ENCODE results near the gene RRAD. TPM values are rescaled to one million over a fixed set of nuclear protein-coding genes. Genes with fewer than 3 reads are reported as not detected.
A peak's percentile ranks its signal among the peaks of the same experiment; 100 is the strongest.

The RRAD gene
- total RNA-seq, 1 donor from 2014 or later: 0.24 TPM

DNA sequence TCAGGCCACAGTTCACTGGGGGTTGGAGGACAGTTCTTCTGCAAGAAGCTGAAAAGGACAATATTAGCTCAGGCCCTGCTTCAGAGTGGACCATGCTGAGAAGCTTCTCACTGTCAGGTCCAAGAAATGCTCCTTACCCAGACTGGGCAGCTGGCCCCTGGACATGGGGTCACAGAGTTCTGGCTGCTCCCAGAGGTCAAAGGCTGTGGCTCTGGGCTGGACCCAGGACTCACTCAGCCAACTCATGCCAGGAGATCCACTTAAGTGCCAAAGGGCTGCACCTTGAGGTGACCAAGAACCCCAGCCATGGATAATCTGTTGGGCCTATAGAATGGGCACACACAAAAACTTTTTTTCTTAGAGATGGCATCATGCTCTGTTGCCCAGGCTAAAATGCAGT is 14.0 kb upstream of the RRAD start:
- H3K36me3 ChIP-seq: no peaks in the 10 kb centered on the region
- H3K4me3 ChIP-seq: no peak overlapping the region
- TF ChIP-seq EZH2phosphoT487 (IDR thresholded peaks at IDR 0.05): no peak
- TF ChIP-seq, protein P1, sequence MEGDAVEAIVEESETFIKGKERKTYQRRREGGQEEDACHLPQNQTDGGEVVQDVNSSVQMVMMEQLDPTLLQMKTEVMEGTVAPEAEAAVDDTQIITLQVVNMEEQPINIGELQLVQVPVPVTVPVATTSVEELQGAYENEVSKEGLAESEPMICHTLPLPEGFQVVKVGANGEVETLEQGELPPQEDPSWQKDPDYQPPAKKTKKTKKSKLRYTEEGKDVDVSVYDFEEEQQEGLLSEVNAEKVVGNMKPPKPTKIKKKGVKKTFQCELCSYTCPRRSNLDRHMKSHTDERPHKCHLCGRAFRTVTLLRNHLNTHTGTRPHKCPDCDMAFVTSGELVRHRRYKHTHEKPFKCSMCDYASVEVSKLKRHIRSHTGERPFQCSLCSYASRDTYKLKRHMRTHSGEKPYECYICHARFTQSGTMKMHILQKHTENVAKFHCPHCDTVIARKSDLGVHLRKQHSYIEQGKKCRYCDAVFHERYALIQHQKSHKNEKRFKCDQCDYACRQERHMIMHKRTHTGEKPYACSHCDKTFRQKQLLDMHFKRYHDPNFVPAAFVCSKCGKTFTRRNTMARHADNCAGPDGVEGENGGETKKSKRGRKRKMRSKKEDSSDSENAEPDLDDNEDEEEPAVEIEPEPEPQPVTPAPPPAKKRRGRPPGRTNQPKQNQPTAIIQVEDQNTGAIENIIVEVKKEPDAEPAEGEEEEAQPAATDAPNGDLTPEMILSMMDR (IDR thresholded peaks at IDR 0.05): no peak
- no peak for TF ChIP-seq EZH2 (IDR thresholded peaks at IDR 0.05)
- no peak for DNase-seq (ENCODE audit: low spot score)
- H3K27me3 ChIP-seq: peaks cover 9% of the 10 kb centered on the region
- peaks cover 16% of the 10 kb centered on the region for H3K4me1 Mint-ChIP-seq
- H3K27ac Mint-ChIP-seq: no peak overlapping the region
- H3F3A ChIP-seq (ENCODE audit: low read depth): no peaks in the 10 kb centered on the region
- H3K4me2 ChIP-seq: no peak overlapping the region
- H3K27ac ChIP-seq: no peak overlapping the region
- H3K9ac ChIP-seq: no peak overlapping the region
- no peak overlapping the region for H3K4me3 Mint-ChIP-seq
- H3K4me1 ChIP-seq: peaks cover 6% of the 10 kb centered on the region
- peaks cover 3% of the 10 kb centered on the region for H3K27me3 Mint-ChIP-seq (ENCODE audit: insufficient read depth, low read depth)
- H3K36me3 Mint-ChIP-seq: peaks cover 21% of the 10 kb centered on the region
- no peaks in the 10 kb centered on the region for H3K9me3 Mint-ChIP-seq
- H3K9me3 ChIP-seq (ENCODE audit: low read depth): no peaks in the 10 kb centered on the region
- H4K20me1 ChIP-seq (ENCODE audit: low read depth): peaks cover 14% of the 10 kb centered on the region
- H3K79me2 ChIP-seq (ENCODE audit: low read depth): no peaks in the 10 kb centered on the region
- no peak overlapping the region for H2AFZ ChIP-seq (replicated peaks)

GRCh38 chr16:66937725-66938337 is 12.5 kb upstream of the RRAD start:
- H3F3A ChIP-seq (ENCODE audit: low read depth): no peaks in the 10 kb centered on the region
- no peak for DNase-seq (ENCODE audit: low spot score)
- peaks cover 19% of the 10 kb centered on the region for H4K20me1 ChIP-seq (ENCODE audit: low read depth)
- H3K36me3 ChIP-seq: no peaks in the 10 kb centered on the region
- no peak overlapping the region for H3K4me2 ChIP-seq
- H3K9me3 ChIP-seq (ENCODE audit: low read depth): no peaks in the 10 kb centered on the region
- Mint-ChIP-seq H3K36me3 (peaks cover 18% of the 10 kb centered on the region), H3K27me3 (ENCODE audit: insufficient read depth, low read depth) (peaks cover 4% of the 10 kb centered on the region), H3K9me3 (no peaks in the 10 kb centered on the region), H3K4me3 (peak overlapping the region; percentile 1), H3K27ac (no peak overlapping the region), H3K4me1 (peaks cover 29% of the 10 kb centered on the region)
- H3K27me3 ChIP-seq: peaks cover 9% of the 10 kb centered on the region
- peaks cover 9% of the 10 kb centered on the region for H3K79me2 ChIP-seq (ENCODE audit: low read depth)
- H2AFZ ChIP-seq (replicated peaks): no peak overlapping the region
- H3K4me1 ChIP-seq: peaks cover 10% of the 10 kb centered on the region
- no peak overlapping the region for H3K9ac ChIP-seq
- no peak overlapping the region for H3K4me3 ChIP-seq
- TF ChIP-seq, protein P1 (IDR thresholded peaks at IDR 0.05): no peak
- no peak for TF ChIP-seq EZH2phosphoT487 (IDR thresholded peaks at IDR 0.05)
- no peak for TF ChIP-seq EZH2 (IDR thresholded peaks at IDR 0.05)
- H3K27ac ChIP-seq: no peak overlapping the region

DNA sequence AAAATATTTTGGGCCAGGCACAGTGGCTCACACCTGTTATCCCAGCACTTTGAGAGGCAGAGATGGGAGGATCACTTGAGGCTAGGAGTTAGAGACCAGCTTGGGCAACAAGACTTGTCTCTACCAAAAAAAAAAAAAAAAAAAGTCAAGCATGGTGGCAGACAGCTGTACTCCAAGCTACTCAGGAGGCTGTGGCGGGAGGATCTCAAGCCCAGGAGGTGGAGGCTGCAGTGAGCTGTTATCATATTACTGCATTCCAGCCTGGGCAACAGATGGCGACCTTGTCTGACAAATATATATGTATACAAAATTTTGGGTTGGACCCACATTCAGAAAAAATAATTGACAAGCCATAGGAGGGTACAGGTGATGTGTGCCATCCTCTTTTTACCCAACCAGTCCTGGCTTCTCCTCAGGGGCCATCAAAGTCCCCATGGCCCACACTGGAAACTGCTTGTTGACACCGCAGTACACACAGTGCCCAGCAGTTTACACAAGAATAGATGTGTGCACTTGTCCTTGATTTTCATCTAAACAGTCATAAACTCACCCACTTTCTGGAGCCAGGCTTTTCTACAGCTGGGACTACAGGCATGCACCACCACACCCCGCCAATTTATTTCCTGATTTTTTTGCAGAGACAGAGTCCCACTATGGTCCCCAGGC is 11.7 kb upstream of the RRAD start:
- H3K27me3 ChIP-seq: peaks cover 9% of the 10 kb centered on the region
- no peak overlapping the region for H3K4me3 ChIP-seq
- DNase-seq (ENCODE audit: low spot score): no peak
- H3K9me3 ChIP-seq (ENCODE audit: low read depth): no peaks in the 10 kb centered on the region
- H3K4me1 ChIP-seq: peaks cover 10% of the 10 kb centered on the region
- no peaks in the 10 kb centered on the region for H3F3A ChIP-seq (ENCODE audit: low read depth)
- H3K36me3 Mint-ChIP-seq: peaks cover 11% of the 10 kb centered on the region
- no peaks in the 10 kb centered on the region for H3K36me3 ChIP-seq
- H3K9me3 Mint-ChIP-seq: no peaks in the 10 kb centered on the region
- H3K4me2 ChIP-seq: no peak overlapping the region
- H3K27ac ChIP-seq: no peak overlapping the region
- H3K27ac Mint-ChIP-seq: no peak overlapping the region
- no peak for TF ChIP-seq EZH2 (IDR thresholded peaks at IDR 0.05)
- TF ChIP-seq EZH2phosphoT487 (IDR thresholded peaks at IDR 0.05): no peak
- TF ChIP-seq, protein P1 (IDR thresholded peaks at IDR 0.05): no peak
- H3K27me3 Mint-ChIP-seq (ENCODE audit: insufficient read depth, low read depth): peaks cover 4% of the 10 kb centered on the region
- H2AFZ ChIP-seq (replicated peaks): no peak overlapping the region
- H3K4me1 Mint-ChIP-seq: peaks cover 32% of the 10 kb centered on the region
- peaks cover 9% of the 10 kb centered on the region for H3K79me2 ChIP-seq (ENCODE audit: low read depth)
- peaks cover 19% of the 10 kb centered on the region for H4K20me1 ChIP-seq (ENCODE audit: low read depth)
- peak overlapping the region; percentile 96 for H3K4me3 Mint-ChIP-seq
- no peak overlapping the region for H3K9ac ChIP-seq

Data from neural progenitor cell (in vitro differentiated cells).